NCI-H748 treated with DMSO at 0.1 percent for 48 hours (cell line): ENCODE results near the gene ATF6.
A peak's percentile ranks its signal among the peaks of the same experiment; 100 is the strongest.
"Not testable (repeated sequence)": the region's sequence is repeated elsewhere in the genome, so short reads cannot be mapped to it uniquely, and the experiment has no call there.

Experiments
- DNase-seq: peaks from one replicate; lab custom pipeline; 2025; lab: John Stamatoyannopoulos, UW

The ATF6 gene, protein sequence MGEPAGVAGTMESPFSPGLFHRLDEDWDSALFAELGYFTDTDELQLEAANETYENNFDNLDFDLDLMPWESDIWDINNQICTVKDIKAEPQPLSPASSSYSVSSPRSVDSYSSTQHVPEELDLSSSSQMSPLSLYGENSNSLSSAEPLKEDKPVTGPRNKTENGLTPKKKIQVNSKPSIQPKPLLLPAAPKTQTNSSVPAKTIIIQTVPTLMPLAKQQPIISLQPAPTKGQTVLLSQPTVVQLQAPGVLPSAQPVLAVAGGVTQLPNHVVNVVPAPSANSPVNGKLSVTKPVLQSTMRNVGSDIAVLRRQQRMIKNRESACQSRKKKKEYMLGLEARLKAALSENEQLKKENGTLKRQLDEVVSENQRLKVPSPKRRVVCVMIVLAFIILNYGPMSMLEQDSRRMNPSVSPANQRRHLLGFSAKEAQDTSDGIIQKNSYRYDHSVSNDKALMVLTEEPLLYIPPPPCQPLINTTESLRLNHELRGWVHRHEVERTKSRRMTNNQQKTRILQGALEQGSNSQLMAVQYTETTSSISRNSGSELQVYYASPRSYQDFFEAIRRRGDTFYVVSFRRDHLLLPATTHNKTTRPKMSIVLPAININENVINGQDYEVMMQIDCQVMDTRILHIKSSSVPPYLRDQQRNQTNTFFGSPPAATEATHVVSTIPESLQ

GRCh38 chr1:161766102-161766981, at the start of gene ATF6:
ATF6 (plus strand) TSS chr1:161766320; CDS start chr1:161766361, 41 bp downstream.
- peak; percentile 88 for DNase-seq

DNA sequence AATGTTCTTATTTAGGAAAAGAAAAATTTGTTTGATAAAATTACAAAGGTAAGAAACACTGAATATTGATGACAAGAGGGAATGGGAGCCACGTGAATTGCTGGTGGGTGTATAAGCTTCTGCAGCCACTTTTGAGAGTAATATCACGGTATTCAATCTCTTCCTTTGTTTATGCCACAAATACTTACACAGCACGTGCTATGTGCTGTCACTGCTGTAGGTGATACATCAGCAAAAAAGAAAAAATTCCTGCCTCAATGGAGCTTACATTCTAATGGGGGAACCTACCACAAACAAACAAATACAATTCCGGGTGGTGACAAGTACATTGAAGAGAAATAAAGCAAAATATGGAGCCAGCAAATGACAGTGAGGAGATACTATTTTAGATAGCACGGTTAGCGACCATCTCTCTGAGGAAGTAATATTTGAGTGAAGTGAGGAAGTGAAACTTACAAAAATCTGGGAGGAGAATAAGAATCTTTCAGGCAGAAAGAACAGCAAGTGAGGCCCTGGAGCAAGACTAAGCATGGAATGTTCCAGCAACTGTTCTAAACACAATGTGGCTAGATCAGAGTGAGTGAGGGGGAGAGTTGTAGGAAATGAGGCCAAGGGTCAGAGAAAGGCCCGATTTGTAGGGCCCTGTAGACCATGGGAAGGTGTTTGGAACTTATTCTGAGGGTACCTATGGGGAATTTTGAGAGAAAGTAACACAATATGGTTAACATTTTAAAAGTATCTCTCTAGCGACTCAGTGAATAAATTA, 47.4 kb upstream of the ATF6 start:
- no peak for DNase-seq

DNA sequence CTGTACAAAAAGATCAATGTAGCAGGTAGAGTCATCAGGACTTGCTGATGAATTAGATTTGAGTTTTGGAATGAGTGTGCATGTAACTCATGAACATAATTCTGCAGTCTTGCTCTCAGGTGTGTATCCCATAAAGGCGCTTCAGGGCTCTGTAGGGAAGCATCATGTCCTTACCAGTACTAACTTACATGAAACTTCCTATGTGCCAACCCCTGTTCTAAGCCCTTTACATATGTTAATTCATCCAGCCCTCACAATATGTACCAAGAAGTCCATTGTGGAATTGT, 46.9 kb upstream of the ATF6 start:
- no peak for DNase-seq

- no peak for DNase-seq
Observed at GRCh38 chr1:161720422-161720821, 45.7 kb upstream of the ATF6 start.

GRCh38 chr1:161720956-161721737, 45.0 kb upstream of the ATF6 start, which contains the start of gene FCRLB:
FCRLB (plus strand) TSS chr1:161721544; CDS start chr1:161722673, 1,129 bp downstream.
- no peak for DNase-seq

DNA sequence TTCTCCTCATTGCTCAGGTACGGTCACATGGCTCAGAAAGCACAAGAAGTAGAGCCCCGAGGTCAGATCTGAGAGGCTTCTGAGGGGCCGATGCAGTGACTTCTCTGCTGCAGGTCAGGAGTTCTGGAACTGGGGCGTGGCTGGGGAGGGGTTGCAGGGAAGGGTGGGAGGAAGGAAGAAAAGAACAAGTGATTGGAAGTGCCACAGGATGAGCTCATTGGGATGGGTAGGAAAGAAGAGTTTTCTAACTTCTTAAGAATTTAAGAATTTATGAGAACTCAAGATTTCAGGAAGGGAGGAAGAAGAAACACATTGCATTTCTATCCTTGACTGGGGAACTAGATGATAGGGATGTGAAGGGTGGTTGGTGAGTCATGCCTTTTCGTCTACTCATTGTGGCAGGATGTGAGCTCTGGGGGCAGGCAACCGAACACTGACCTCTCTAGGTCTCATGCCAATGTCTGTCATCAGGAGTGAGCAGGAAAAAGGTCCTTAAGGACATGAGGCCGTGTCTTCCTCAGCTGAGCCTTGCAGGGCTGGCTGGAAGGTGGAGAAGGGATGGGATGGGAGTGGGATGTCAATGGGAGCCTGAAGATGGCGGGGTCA, 44.3 kb upstream of the ATF6 start:
- no peak for DNase-seq

GRCh38 chr1:161722406-161722805, 43.7 kb upstream of the ATF6 start:
- DNase-seq = no peak

DNA sequence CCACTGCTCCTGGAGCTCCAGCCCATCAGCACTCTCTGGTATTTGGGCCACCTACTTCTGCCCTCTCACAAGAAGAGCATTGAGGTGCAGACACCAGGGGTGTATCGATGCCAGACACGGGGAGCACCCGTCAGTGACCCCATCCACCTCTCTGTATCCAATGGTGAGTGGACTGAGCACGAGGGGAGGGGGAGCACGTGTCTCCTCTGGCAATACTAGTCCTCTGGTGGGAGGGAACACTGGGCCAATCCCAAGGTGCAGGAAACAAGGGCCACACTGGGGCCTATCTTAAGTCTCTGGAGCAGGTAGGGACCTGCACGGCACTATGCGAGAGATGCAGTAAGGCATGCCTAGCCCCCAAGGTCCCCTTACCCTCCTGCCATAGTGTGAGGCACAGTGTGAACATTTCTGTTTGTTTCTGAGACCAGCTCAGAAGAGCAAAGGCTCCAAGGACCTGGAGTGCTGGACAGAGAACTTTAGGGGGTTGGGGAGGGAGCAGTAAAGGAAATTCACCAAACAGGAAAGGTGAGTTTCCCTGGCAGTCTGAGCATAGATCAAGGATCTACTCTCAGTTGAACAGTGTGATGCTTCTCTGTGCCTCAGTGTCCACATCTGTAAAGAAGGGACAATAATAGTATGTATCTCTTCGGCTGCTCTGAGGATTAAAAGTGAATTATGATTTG, 42.5 kb upstream of the ATF6 start:
- DNase-seq = no peak

DNA sequence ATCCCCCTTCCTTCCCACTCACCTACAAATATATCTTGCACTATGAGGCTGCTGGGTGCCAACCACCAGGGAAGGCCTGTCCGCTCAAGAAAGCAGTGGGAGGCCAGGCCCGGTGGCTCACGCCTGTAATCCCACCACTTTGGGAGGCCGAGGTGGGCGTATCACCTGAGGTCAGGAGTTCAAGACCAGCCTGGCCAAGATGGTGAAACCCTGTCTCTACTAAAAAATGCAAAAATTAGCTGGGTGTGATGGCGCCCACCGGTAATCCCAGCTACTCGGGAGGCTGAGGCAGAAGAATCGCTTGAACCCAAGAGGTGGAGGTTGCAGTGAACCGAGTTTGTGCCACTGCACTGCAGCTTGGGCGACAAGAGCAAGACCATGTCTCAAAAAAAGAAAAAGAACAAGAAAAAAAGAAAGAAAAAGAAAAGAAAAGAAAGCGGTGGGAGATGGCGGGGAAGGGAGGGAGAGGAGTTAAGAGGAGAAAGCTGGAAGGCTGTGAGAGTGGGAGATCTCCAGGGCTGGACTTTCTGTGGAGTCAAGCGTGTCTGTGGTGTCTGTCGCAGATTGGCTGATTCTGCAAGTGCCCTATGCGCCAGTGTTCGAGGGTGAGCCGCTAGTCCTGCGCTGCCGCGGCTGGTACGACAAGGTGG, 40.7 kb upstream of the ATF6 start:
- not testable (repeated sequence) for DNase-seq

DNA sequence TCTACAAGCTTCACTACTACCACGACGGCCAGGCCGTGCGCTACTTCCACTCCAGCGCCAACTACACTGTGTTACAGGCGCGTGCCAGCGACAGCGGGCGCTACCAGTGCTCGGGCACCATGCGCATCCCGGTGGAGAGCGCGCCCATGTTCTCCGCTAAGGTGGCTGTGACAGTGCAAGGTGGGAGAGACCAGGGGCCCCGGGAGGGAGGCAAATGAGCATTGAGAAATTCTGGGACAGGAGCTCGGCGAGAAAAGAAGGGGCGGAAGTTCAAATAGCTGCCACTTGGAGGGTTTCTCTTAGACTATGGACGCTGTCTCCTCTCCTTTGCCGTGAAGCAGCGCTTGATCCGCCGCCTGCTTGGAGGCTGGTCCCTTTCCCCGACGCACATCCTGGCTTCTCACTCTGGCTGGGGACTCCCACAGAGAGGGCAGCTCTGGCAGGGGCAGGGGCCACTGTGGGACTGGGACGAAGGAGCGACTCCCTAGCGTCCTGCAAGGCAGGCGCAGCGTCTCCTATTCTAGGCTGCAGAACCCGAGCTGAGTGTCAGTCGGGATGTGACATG, 40.1 kb upstream of the ATF6 start:
- DNase-seq = peak; percentile 30

DNA sequence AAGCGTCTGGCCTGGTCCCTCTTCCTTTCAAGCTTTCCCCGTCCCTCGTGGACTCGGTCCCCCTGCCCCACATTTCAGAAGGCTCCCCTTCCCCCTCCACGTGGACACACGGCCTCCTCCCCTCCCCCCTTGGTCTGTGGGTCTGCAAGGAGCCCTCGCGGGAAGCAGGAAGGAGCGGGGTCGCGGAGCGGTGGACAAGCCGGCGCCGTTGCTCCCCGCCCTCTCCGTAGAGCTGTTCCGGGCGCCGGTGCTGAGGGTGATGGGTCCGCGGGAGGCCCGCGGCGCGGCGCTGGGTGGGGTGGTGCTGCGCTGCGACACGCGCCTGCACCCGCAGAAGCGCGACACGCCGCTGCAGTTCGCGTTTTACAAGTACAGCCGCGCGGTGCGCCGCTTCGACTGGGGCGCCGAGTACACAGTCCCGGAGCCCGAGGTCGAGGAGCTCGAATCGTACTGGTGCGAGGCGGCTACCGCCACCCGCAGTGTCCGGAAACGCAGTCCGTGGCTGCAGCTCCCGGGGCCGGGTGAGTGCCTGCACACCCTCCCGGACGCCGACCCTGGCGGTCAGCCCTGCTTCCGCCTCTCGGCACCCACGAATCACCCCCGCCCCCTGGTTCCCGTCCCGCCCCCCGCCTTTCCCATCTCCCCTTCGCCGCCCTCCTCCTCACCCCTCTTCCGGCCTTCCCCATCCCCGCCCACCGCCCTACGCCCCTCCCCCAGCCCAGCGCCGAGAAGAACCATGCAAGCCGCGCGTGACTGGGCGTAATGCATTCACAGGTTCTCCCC, 39.5 kb upstream of the ATF6 start:
- peak; percentile 35 for DNase-seq

DNA sequence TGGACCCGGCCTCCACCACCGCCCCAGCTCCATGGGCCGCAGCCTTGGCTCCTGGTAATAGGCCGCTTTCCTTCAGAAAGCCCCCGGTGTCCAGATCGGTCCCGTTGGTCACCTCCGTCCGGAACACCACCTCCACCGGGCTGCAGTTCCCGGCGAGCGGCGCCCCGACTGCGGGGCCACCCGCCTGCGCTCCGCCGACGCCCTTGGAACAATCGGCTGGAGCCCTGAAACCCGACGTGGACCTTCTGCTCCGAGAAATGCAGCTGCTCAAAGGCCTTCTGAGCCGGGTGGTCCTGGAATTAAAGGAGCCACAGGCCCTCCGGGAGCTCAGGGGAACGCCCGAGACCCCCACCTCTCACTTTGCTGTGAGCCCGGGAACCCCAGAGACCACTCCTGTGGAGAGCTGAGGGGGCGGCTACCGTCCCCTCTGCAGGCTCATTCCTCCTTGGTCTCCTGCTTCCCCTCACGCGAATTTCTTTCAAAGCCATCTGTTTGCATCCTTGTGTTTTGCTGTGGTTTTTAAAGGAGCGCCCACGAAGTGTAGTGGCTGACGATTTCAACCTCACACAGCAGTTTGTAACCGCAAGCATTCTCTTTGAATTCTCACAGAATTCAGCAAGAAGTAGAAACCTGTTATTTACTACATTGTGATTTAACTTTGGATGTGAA, 38.7 kb upstream of the ATF6 start:
- DNase-seq = no peak

- no peak for DNase-seq
Observed at GRCh38 chr1:161728376-161729226, 37.5 kb upstream of the ATF6 start.

GRCh38 chr1:161730050-161730564, 36.0 kb upstream of the ATF6 start:
- DNase-seq = no peak

GRCh38 chr1:161731241-161731640, 34.9 kb upstream of the ATF6 start:
- no peak for DNase-seq

GRCh38 chr1:161731981-161732718, 34.0 kb upstream of the ATF6 start:
- DNase-seq = no peak
